A673 (cell line): ENCODE measurements around the gene EDN3.
"Not testable (repeated sequence)": the region's sequence is repeated elsewhere in the genome, so short reads cannot be mapped to it uniquely, and the experiment has no call there.

Source experiments
- CTCF ChIP-seq: fragments of 300-800, 200-600 bp; sonication (generic); conservative IDR thresholded peaks from 2 replicates; pipeline ENCODE4 v1.5.1; 2017; ENCODE audit warnings: low read depth, mild to moderate bottlenecking, antibody characterized with exemption, low read length, moderate library complexity, mixed read lengths
- EZH2 ChIP-seq: fragments of 200-600 bp; sonication (generic); IDR thresholded peaks from 2 replicates; pipeline ENCODE4 v1.6.1; 2017; ENCODE audit warnings: borderline replicate concordance, low read depth, mild to moderate bottlenecking, mixed read lengths, antibody characterized with exemption, low read length; ENCODE audit not compliant: poor library complexity, severe bottlenecking

DNA sequence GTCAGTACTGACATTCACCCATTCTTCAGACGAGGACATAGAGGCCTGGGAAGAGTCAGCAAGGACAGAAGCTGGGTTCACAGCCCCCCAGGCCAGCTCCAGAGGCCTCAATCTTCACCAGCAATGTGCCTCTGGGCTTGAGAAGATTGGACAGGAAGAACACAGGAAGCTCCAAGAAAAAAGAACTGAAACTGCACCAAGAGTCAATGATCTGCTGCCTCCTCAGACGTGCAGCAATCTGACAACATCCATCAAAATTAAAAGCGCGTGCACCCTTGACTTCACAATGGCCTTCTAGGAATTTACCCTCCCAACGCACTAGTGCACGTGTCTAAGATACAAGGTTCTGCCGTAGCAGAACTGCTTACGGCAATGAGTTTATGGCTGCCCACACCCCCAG lies 38.0 kb downstream of the EDN3 start:
- TF ChIP-seq CTCF, EZH2: not testable (repeated sequence)
